CD8-positive, alpha-beta memory T cell (primary cell): ENCODE measurements around the gene AAR2. TPM values are rescaled to one million over a fixed set of nuclear protein-coding genes. Genes with fewer than 3 reads are reported as not detected.

Source experiments
- CTCF ChIA-PET: fragments of 350-600 bp; sonication (Branson Sonifier 250); formaldehyde crosslinking; loops from one replicate; lab custom pipeline; 2021; ENCODE audit warnings: antibody characterized with exemption; lab: Charles Lee
- POLR2A ChIA-PET: fragments of 350-600 bp; sonication (Branson Sonifier 250); formaldehyde crosslinking; loops from one replicate; lab custom pipeline; 2021; ENCODE audit warnings: antibody characterized with exemption; lab: Charles Lee
- DNase-seq, 5 donors: peaks; one replicate each; pipeline versions ENCODE4 v3.0.0 to v3.0.0-alpha.2; 2020 to 2022; ENCODE audit warnings: mixed read lengths in 1 of 5
- H3K27ac ChIP-seq: one replicate; pipeline ENCODE4 v1.7.0; 2013; ENCODE audit warnings: low read depth, mild to moderate bottlenecking, low read length, moderate library complexity
- H3K27me3 ChIP-seq: 2 replicates; pipeline ENCODE4 v1.7.0; 2013; ENCODE audit warnings: low read length, mild to moderate bottlenecking; ENCODE audit not compliant: insufficient read depth, poor library complexity, severe bottlenecking
- H3K36me3 ChIP-seq: 2 replicates; pipeline ENCODE4 v1.7.0; 2013; ENCODE audit warnings: mild to moderate bottlenecking, low read length, moderate library complexity; ENCODE audit not compliant: insufficient read depth
- H3K4me1 ChIP-seq: 2 replicates; pipeline ENCODE4 v1.7.0; 2013; ENCODE audit warnings: mild to moderate bottlenecking, low read length, moderate library complexity; ENCODE audit not compliant: insufficient read depth
- H3K4me3 ChIP-seq: 2 replicates; pipeline ENCODE4 v1.7.0; 2013; ENCODE audit warnings: mild to moderate bottlenecking, low read length
- H3K9me3 ChIP-seq: 2 replicates; pipeline ENCODE4 v1.7.0; 2013; ENCODE audit warnings: mild to moderate bottlenecking, low read length
- H3K27ac Mint-ChIP-seq, 8 donors: one replicate each; pipeline ENCODE4 v1.8.0; 2020 to 2021; ENCODE audit warnings: mixed read lengths in 8 of 8, mild to moderate bottlenecking in 6 of 8, inconsistent platforms in 3 of 8, moderate library complexity in 3 of 8
- H3K27me3 Mint-ChIP-seq, 2 donors: one replicate each; pipeline ENCODE4 v1.8.0; 2020 to 2021; ENCODE audit warnings: mixed read lengths in 2 of 2, mild to moderate bottlenecking in 1 of 2, moderate library complexity in 1 of 2
- H3K36me3 Mint-ChIP-seq, 3 donors: one replicate each; pipeline ENCODE4 v1.8.0; 2020 to 2021; ENCODE audit warnings: mixed read lengths in 3 of 3, inconsistent platforms in 1 of 3, mild to moderate bottlenecking in 1 of 3
- H3K4me1 Mint-ChIP-seq, 3 donors: one replicate each; pipeline ENCODE4 v1.8.0; 2020 to 2021; ENCODE audit warnings: mixed read lengths in 3 of 3, inconsistent platforms in 1 of 3, mild to moderate bottlenecking in 1 of 3
- H3K4me3 Mint-ChIP-seq, 7 donors: one replicate each; pipeline ENCODE4 v1.8.0; 2020 to 2021; ENCODE audit warnings: mixed read lengths in 7 of 7, mild to moderate bottlenecking in 6 of 7, moderate library complexity in 4 of 7, inconsistent platforms in 2 of 7
- H3K9me3 Mint-ChIP-seq, 5 donors: one replicate each; pipeline ENCODE4 v1.8.0; 2020 to 2022; ENCODE audit warnings: mixed read lengths in 5 of 5, mild to moderate bottlenecking in 3 of 5, moderate library complexity in 2 of 5, inconsistent platforms in 1 of 5
- polyA plus RNA-seq: library from polyadenylated mRNA; unstranded; fragments of 300-500 nt; fragmentation: Illumina TruSeq; gene quantifications from one replicate; pipeline ENCODE4 v1.2.3, GENCODE V29; 2021
- total RNA-seq, 2 experiments: library from RNA; stranded (reverse); gene quantifications; one replicate each; pipeline ENCODE4 v1.2.3, GENCODE V29; 2021

Gene AAR2
- total and polyA plus RNA-seq, 3 experiments from 2014 or later: 32.1 to 38.2 (median 32.7) TPM

- Histone ChIP-seq H3K36me3 (peaks cover 26% of the 10 kb centered on the region), H3K9me3 (no peaks in the 10 kb centered on the region), H3K27me3 (no peaks in the 10 kb centered on the region), H3K4me3 (no peak overlapping the region), H3K27ac (no peak overlapping the region), H3K4me1 (peaks cover 33% of the 10 kb centered on the region)
- ChIA-PET POLR2A (no interaction called here), CTCF (interaction anchor here (1.2 kb wide), 1 partner anchor 36 kb away, joined by 5 read pairs; no protein-coding TSS in a partner anchor)
- Mint-ChIP-seq H3K36me3 (peaks cover 0 to 51% (median 7%) of the 10 kb centered on the region in 3 donors), H3K4me3 (peak overlapping the region in 6 of 7 donors; percentile 8 to 89 (median 58)), H3K27me3 (no peaks in the 10 kb centered on the region), H3K9me3 (no peaks in the 10 kb centered on the region), H3K4me1 (peaks cover 47 to 62% (median 56%) of the 10 kb centered on the region in 3 donors), H3K27ac (peak overlapping the region in 4 of 8 donors; percentile 47 to 71 (median 57))
- DNase-seq: no peak
Measured at GRCh38 chr20:36238760-36239159, 2.5 kb downstream of the AAR2 start.

- CTCF ChIA-PET: no interaction called here
- Mint-ChIP-seq H3K27me3 (no peaks in the 10 kb centered on the region), H3K36me3 (peaks cover 0 to 64% (median 7%) of the 10 kb centered on the region in 3 donors), H3K4me3 (no peak overlapping the region), H3K27ac (peak overlapping the region in 1 of 8 donors; percentile 58), H3K9me3 (no peaks in the 10 kb centered on the region), H3K4me1 (peaks cover 48 to 67% (median 65%) of the 10 kb centered on the region in 3 donors)
- POLR2A ChIA-PET: interaction anchor here (0.6 kb wide), 1 partner anchor 1120 kb away, joined by 7 read pairs; no protein-coding TSS in a partner anchor
- Histone ChIP-seq H3K4me1 (peaks cover 33% of the 10 kb centered on the region), H3K27ac (no peak overlapping the region), H3K36me3 (peaks cover 40% of the 10 kb centered on the region), H3K9me3 (no peaks in the 10 kb centered on the region), H3K27me3 (no peaks in the 10 kb centered on the region), H3K4me3 (no peak overlapping the region)
- DNase-seq: no peak
Measured at GRCh38 chr20:36240076-36240475, 3.8 kb downstream of the AAR2 start.

- CTCF ChIA-PET: no interaction called here
- Mint-ChIP-seq H3K4me1 (peaks cover 38 to 59% (median 56%) of the 10 kb centered on the region in 3 donors), H3K27me3 (no peaks in the 10 kb centered on the region), H3K9me3 (no peaks in the 10 kb centered on the region), H3K4me3 (no peak overlapping the region), H3K36me3 (peaks cover 0 to 77% (median 14%) of the 10 kb centered on the region in 3 donors), H3K27ac (no peak overlapping the region)
- H3K36me3 ChIP-seq: peaks cover 51% of the 10 kb centered on the region
- no peak overlapping the region for H3K4me3 ChIP-seq
- no peak overlapping the region for H3K27ac ChIP-seq
- no peak for DNase-seq
- POLR2A ChIA-PET: no interaction called here
- H3K9me3 ChIP-seq: no peaks in the 10 kb centered on the region
- no peaks in the 10 kb centered on the region for H3K27me3 ChIP-seq
- peaks cover 27% of the 10 kb centered on the region for H3K4me1 ChIP-seq
Measured at GRCh38 chr20:36241678-36242077, 5.4 kb downstream of the AAR2 start.

GRCh38 chr20:36243726-36244125 is 7.4 kb downstream of the AAR2 start:
- CTCF ChIA-PET: no interaction called here
- Histone ChIP-seq H3K27me3 (no peaks in the 10 kb centered on the region), H3K9me3 (no peaks in the 10 kb centered on the region), H3K4me1 (peaks cover 10% of the 10 kb centered on the region), H3K36me3 (peaks cover 61% of the 10 kb centered on the region), H3K4me3 (no peak overlapping the region), H3K27ac (no peak overlapping the region)
- Mint-ChIP-seq H3K27me3 (no peaks in the 10 kb centered on the region), H3K4me3 (no peak overlapping the region), H3K27ac (peak overlapping the region in 1 of 8 donors; percentile 65), H3K9me3 (no peaks in the 10 kb centered on the region), H3K36me3 (peaks cover 5 to 85% (median 23%) of the 10 kb centered on the region in 3 donors), H3K4me1 (peaks cover 35 to 52% (median 49%) of the 10 kb centered on the region in 3 donors)
- no peak for DNase-seq
- POLR2A ChIA-PET: no interaction called here

- no peaks in the 10 kb centered on the region for H3K27me3 ChIP-seq
Measured at GRCh38 chr20:36246401-36246800, 10.1 kb downstream of the AAR2 start.

GRCh38 chr20:36248836-36249235 is 12.6 kb downstream of the AAR2 start:
- H3K4me3 ChIP-seq: no peak overlapping the region
- Mint-ChIP-seq H3K27ac (peak overlapping the region in 2 of 8 donors; percentile 9 to 10), H3K9me3 (no peaks in the 10 kb centered on the region), H3K4me3 (no peak overlapping the region), H3K36me3 (peaks cover 5 to 91% (median 26%) of the 10 kb centered on the region in 3 donors), H3K27me3 (no peaks in the 10 kb centered on the region), H3K4me1 (peaks cover 36 to 49% (median 49%) of the 10 kb centered on the region in 3 donors)
- H3K27ac ChIP-seq: no peak overlapping the region
- CTCF ChIA-PET: no interaction called here
- no peaks in the 10 kb centered on the region for H3K27me3 ChIP-seq
- POLR2A ChIA-PET: no interaction called here
- no peaks in the 10 kb centered on the region for H3K4me1 ChIP-seq
- H3K36me3 ChIP-seq: peaks cover 57% of the 10 kb centered on the region
- H3K9me3 ChIP-seq: no peaks in the 10 kb centered on the region
- no peak for DNase-seq

More at GRCh38 chr20:36246401-36246800, 10.1 kb downstream of the AAR2 start:
- ChIA-PET CTCF (interaction anchor here (1.2 kb wide), 1 partner anchor 12 kb away, joined by 3 read pairs; no protein-coding TSS in a partner anchor), POLR2A (no interaction called here)
- Histone ChIP-seq H3K36me3 (peaks cover 46% of the 10 kb centered on the region), H3K27ac (no peak overlapping the region), H3K4me3 (no peak overlapping the region), H3K4me1 (no peaks in the 10 kb centered on the region), H3K9me3 (no peaks in the 10 kb centered on the region)
- no peaks in the 10 kb centered on the region for H3K9me3 Mint-ChIP-seq
- no peak overlapping the region for H3K4me3 Mint-ChIP-seq
- H3K27ac Mint-ChIP-seq: no peak overlapping the region
- no peak for DNase-seq
- H3K27me3 Mint-ChIP-seq: no peaks in the 10 kb centered on the region
- peaks cover 5 to 82% (median 20%) of the 10 kb centered on the region in 3 donors for H3K36me3 Mint-ChIP-seq
- H3K4me1 Mint-ChIP-seq: peaks cover 31 to 46% (median 37%) of the 10 kb centered on the region in 3 donors

- ChIA-PET CTCF (no interaction called here), POLR2A (no interaction called here)
- Histone ChIP-seq H3K4me1 (no peaks in the 10 kb centered on the region), H3K4me3 (no peak overlapping the region), H3K27ac (no peak overlapping the region), H3K9me3 (no peaks in the 10 kb centered on the region), H3K27me3 (no peaks in the 10 kb centered on the region), H3K36me3 (peaks cover 54% of the 10 kb centered on the region)
- H3K9me3 Mint-ChIP-seq: no peaks in the 10 kb centered on the region
- H3K4me1 Mint-ChIP-seq: peaks cover 36 to 47% (median 47%) of the 10 kb centered on the region in 3 donors
- no peaks in the 10 kb centered on the region for H3K27me3 Mint-ChIP-seq
- no peak overlapping the region for H3K27ac Mint-ChIP-seq
- peaks cover 5 to 90% (median 28%) of the 10 kb centered on the region in 3 donors for H3K36me3 Mint-ChIP-seq
- no peak overlapping the region for H3K4me3 Mint-ChIP-seq
- DNase-seq: no peak
Measured at GRCh38 chr20:36249450-36249849, 13.2 kb downstream of the AAR2 start.

GRCh38 chr20:36251426-36251825 is 15.1 kb downstream of the AAR2 start:
- no peak overlapping the region for H3K4me3 Mint-ChIP-seq
- H3K27me3 Mint-ChIP-seq: no peaks in the 10 kb centered on the region
- peaks cover 38% of the 10 kb centered on the region for H3K36me3 ChIP-seq
- peaks cover 5 to 90% (median 23%) of the 10 kb centered on the region in 3 donors for H3K36me3 Mint-ChIP-seq
- no peaks in the 10 kb centered on the region for H3K9me3 ChIP-seq
- H3K4me1 Mint-ChIP-seq: peaks cover 35 to 47% (median 38%) of the 10 kb centered on the region in 3 donors
- no peak overlapping the region for H3K4me3 ChIP-seq
- H3K27me3 ChIP-seq: no peaks in the 10 kb centered on the region
- ChIA-PET POLR2A (no interaction called here), CTCF (no interaction called here)
- no peak for DNase-seq
- peak overlapping the region in 2 of 8 donors; percentile 61 to 66 for H3K27ac Mint-ChIP-seq
- no peak overlapping the region for H3K27ac ChIP-seq
- H3K9me3 Mint-ChIP-seq: no peaks in the 10 kb centered on the region
- H3K4me1 ChIP-seq: no peaks in the 10 kb centered on the region
